GM12873 (cell line): ENCODE results near the gene PTDSS2.

Experiments used
- TF ChIP-seq, protein P1 (sequence below): IDR thresholded peaks from 2 replicates; pipeline ENCODE4 v1.5.1; 2012; ENCODE audit warnings: low read depth, mild to moderate bottlenecking, moderate library complexity, low read length, control low read depth; ENCODE audit not compliant: insufficient read depth; ENCODE audit errors: missing control alignments

PTDSS2 gene

DNA sequence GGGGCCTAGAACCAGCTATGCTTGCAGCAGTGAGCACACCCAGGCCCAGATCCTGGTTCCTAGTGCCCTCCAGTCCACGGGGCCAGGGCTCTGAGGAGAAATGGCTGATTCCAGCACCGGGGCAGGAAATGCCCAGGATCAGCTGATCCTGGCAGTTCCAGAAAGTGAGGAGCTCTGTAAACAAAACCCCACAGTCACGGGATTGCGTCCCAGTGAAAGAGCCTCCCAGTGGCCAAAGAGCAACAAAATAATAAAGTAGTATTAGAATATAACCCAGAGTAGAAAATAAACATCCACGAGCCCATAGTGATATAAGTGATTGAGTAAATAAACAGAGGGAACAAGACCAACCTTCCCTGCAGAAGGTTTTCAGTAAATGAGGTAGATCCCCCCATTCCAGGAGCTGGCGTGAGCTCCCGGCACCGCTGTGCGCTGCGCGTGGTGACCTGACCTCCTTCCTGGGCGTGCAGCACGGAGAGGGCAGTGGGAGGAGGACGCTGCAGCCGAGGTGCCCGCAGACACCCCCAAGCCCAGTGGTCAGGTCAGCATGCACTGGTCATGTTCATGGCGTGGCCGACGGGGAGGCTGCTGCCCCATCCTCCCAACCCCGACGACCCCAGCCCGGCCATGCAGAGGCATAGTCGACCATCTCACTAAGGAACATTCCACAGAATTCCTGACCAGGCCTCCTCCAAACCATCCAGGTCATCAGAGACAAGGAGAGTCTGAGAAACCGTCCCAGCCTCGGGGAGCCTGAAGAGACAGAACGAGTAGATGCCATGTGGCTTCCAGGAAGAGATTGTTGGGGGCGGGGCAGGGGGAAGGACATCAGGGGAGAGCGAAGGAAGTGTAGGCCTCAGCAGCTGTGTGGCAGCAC is 19.8 kb downstream of the PTDSS2 start:
- TF ChIP-seq, protein P1, sequence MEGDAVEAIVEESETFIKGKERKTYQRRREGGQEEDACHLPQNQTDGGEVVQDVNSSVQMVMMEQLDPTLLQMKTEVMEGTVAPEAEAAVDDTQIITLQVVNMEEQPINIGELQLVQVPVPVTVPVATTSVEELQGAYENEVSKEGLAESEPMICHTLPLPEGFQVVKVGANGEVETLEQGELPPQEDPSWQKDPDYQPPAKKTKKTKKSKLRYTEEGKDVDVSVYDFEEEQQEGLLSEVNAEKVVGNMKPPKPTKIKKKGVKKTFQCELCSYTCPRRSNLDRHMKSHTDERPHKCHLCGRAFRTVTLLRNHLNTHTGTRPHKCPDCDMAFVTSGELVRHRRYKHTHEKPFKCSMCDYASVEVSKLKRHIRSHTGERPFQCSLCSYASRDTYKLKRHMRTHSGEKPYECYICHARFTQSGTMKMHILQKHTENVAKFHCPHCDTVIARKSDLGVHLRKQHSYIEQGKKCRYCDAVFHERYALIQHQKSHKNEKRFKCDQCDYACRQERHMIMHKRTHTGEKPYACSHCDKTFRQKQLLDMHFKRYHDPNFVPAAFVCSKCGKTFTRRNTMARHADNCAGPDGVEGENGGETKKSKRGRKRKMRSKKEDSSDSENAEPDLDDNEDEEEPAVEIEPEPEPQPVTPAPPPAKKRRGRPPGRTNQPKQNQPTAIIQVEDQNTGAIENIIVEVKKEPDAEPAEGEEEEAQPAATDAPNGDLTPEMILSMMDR = no peak

DNA sequence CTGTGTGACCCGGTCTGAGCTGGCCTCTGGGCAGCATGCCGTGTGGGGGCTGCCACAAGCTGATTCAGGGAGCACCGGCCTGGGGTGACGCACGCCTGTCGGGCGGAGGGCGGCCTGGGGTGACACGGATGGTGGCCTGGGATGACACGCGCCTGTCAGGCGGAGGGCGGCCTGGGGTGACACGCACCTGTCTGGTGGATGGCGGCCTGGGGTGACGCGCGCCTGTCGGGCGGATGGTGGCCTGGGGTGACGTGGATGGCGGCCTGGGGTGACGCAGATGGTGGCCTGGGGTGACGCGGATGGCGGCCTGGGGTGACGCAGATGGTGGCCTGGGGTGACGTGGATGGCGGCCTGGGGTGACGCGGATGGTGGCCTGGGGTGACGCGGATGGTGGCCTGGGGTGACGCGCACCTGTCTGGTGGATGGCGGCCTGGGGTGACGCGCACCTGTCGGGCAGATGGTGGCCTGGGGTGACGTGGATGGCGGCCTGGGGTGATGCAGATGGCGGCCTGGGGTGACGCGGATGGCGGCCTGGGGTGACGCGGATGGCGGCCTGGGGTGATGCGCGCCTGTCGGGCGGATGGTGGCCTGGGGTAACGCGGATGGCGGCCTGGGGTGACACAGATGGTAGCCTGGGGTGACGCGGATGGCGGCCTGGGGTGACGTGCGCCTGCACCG is 21.5 kb downstream of the PTDSS2 start:
- TF ChIP-seq, protein P1 = no peak

DNA sequence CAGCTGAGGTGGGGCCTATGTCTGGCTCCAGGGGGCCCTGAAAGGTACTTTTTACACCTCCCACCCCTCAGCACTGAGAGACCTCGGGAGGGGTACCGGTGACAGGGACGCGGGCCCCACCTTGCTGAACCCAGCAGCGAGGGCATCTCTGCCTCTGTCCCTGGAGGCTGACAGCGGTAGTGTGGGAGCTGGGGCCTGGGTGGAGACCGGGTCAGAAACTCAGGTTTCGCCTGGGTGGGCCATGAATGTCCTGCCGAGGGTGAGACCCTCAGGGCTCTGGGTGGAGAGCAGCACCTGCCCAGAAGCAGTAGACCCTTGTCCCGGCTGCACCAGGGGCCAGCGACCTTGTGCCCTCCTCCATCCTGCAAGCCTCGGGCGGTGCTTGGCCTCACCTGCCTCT is 22.2 kb downstream of the PTDSS2 start:
- TF ChIP-seq, protein P1 = peak; percentile 13

DNA sequence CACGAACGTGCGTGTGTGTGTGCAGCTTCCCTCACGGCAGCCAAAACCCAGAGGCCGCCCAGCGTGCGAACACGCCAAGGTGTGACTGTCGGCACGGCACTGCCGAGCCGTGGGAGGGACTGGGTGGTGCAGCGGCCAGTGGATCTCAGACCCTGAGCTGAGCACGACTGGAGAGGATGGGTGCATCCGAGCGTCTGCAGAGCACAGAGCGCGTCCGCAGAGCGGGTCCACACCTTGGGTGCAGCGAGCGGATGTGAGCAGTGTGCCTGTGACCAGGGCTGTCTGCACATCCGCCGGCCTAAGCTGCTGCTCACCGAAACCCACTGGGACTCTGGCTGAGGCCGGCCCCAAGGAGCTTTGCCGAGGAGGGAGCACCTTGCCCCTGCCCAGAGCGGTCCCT is 22.7 kb downstream of the PTDSS2 start:
- TF ChIP-seq, protein P1 = no peak

DNA sequence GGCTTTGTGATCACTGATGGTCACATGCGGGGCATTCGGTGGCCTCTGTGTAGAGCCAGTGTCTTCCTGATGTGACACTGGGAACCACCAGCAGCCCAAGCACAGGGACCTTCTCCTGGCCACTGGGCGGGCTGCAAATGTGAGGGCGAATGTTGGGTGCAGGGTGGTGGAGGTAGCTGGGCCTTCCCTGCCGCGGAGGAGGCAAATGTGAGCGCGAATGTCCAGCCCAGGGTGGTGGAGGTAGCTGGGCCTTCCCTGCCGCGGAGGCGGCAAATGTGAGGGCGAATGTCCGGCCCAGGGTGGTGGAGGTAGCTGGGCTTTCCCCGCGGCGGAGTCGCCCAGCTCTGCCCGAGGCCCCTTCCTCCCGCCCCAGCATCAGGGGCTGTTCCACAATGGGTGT is 23.3 kb downstream of the PTDSS2 start:
- TF ChIP-seq, protein P1 = no peak

DNA sequence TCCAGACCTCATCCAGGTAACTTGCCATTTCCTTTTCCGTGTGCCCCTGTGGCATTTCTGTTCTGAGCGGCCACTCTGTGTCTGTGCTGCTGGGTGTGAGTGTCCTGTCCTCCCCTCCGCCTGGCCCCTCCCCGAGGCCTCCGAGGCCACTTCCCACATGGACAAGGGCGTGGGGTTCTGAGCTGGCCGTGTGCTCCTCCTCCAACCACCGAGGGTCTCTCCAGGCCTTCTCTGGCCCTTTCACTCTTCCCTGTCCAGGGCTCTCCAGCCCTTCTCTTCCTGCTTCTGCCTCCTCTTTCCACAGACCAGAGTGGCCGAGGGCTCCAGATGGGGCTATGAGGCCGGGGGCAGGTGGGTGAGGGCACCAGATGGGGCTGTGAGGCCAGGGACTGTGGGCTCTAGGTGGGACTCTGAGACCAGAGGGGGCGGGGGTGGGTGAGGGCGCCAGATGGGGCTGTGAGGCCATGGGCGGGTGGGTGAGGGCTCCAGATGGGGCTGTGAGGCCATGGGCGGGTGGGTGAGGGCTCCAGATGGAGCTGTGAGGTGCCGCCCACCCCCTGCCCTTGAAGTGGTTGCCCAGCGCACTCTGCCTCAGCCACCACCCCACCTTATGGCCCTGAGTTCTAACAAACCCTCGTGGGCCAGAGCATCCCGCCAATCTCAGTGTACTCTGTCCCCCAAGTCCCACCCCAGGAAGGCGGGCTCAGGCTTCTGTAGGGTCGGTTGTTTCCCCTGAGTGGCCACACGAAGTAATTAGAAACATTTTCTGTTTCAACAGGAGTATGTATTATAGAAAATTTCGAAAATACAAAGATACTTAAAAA is 24.1 kb downstream of the PTDSS2 start:
- TF ChIP-seq, protein P1 = no peak
